NT2/D1 (cell line): ENCODE measurements around the gene MSL3.

Experiments
- SUZ12 ChIP-seq: IDR thresholded peaks from 2 replicates; pipeline ENCODE4 v1.6.1; 2011; ENCODE audit not compliant: insufficient read length, insufficient read depth; ENCODE audit errors: extremely low read depth
- YY1 ChIP-seq: IDR thresholded peaks from 2 replicates; pipeline ENCODE4 v1.6.1; 2011; ENCODE audit not compliant: insufficient read length, insufficient read depth
- ZNF274 ChIP-seq: IDR thresholded peaks from 2 replicates; pipeline ENCODE4 v1.6.1; 2011; ENCODE audit warnings: mild to moderate bottlenecking, low read depth, low read length

- TF ChIP-seq ZNF274 (no peak), YY1 (no peak), SUZ12 (no peak)
Observed at GRCh38 chrX:11755724-11756123, 2.3 kb upstream of the MSL3 start.
